Esophagus squamous epithelium (tissue), 4 donors: ENCODE measurements around the gene CD99.
"Not testable (repeated sequence)": the region's sequence is repeated elsewhere in the genome, so short reads cannot be mapped to it uniquely, and the experiment has no call there.

Experiments used
- POLR2A ChIP-seq, 4 donors: fragments of 450-650 bp; IDR thresholded peaks; one replicate each; pipeline ENCODE4 v1.6.1; 2017; ENCODE audit warnings: antibody characterized with exemption in 4 of 4, mild to moderate bottlenecking in 4 of 4, moderate library complexity in 3 of 4
- TF ChIP-seq, protein P1 (sequence below), 6 experiments: fragments of 450-650 bp in 4 of 6; fragments of 200-600 bp in 2 of 6; sonication (generic) in 2 of 6; IDR thresholded peaks; one replicate each; pipeline ENCODE4 v1.5.1; 2016 to 2019; ENCODE audit warnings: antibody characterized with exemption in 6 of 6, mild to moderate bottlenecking in 4 of 6, moderate library complexity in 4 of 6

DNA sequence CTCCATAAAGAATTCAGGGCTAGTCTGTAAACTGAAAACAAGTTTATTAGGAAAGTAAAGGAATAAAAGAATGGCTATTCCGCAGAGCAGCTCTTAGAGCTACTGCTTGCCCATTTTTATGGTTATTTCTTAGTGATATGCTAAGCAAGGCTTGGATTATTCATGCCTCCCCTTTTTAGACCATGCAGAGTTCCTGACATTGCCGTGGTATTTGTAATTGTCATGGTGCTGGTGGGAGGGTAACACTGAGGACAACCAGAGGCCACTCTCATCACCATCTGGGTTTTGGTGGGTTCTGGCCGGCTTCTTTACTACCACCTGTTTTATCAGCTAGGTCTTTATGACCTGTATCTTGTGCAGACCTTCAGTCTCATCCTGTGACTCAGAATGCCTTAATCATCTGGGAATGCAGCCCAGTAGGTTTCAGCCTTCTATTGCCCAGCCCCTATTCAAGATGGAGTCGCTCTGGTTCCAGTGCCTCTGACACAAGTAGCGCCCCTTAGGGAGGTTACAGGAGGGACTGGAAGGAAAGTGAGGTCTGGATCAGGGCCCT is 64.1 kb downstream of the CD99 start:
- TF ChIP-seq, protein P1, sequence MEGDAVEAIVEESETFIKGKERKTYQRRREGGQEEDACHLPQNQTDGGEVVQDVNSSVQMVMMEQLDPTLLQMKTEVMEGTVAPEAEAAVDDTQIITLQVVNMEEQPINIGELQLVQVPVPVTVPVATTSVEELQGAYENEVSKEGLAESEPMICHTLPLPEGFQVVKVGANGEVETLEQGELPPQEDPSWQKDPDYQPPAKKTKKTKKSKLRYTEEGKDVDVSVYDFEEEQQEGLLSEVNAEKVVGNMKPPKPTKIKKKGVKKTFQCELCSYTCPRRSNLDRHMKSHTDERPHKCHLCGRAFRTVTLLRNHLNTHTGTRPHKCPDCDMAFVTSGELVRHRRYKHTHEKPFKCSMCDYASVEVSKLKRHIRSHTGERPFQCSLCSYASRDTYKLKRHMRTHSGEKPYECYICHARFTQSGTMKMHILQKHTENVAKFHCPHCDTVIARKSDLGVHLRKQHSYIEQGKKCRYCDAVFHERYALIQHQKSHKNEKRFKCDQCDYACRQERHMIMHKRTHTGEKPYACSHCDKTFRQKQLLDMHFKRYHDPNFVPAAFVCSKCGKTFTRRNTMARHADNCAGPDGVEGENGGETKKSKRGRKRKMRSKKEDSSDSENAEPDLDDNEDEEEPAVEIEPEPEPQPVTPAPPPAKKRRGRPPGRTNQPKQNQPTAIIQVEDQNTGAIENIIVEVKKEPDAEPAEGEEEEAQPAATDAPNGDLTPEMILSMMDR (IDR thresholded peaks at IDR 0.05): not testable (repeated sequence)
- not testable (repeated sequence) for TF ChIP-seq POLR2A (IDR thresholded peaks at IDR 0.05)
